ENCODE results near the gene SLC6A2.
"Not testable (repeated sequence)": the region's sequence is repeated elsewhere in the genome, so short reads cannot be mapped to it uniquely, and the experiment has no call there.

The SLC6A2 gene

DNA sequence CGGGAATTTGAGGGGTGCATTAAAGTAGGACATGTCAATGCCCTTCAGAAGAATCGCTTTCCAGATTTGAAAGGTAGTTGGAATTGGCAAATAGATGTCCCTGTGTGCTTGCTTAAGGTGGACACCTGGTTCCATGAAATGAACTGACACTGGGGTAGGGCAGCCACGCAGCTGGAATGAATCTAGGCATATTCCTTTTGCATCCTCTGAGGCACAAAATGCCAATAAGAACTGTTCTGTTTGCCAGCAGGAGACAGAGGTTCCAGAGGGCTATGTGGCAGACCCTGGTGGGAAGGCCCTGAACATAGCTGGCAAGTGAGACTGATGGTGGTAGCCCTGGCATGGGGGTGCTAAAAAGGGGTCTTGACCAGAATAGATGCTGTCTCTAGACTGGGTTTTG, 61.5 kb downstream of the SLC6A2 start:
- no peak for DNase-seq

DNA sequence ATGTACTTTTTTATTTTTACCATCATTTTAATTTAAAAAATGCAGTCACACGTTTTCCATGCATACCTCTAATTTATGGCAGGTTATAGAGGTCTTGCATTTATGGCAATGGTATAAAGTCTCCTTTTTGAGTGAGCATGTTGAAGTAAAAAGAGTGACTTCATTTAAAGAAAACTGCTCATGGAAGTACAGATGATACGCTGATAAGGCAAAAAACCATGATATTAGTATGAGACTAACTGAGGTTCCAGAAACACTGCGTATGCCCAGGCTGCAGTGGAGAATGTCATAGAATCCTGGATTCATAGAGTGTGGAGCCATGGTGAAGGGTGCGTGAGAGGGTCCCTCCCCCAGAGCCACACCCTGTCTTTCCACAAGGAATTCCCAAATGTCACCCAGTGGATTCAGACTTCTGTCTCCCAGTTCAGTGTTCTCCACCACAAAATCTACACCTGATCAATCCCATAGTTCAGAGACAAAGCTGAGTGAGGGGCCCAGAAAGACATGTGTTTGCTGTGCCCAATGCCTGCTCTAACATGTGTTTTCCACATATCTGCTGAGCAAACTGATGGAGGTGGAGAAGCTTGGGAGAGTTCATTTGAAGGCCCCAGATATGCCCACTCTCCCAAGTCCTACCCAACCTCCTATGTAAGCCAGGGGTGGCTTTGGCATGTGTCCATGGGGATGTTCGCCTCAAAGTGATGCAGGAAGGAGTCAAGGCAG, 69.4 kb downstream of the SLC6A2 start:
- DNase-seq: no peak

DNA sequence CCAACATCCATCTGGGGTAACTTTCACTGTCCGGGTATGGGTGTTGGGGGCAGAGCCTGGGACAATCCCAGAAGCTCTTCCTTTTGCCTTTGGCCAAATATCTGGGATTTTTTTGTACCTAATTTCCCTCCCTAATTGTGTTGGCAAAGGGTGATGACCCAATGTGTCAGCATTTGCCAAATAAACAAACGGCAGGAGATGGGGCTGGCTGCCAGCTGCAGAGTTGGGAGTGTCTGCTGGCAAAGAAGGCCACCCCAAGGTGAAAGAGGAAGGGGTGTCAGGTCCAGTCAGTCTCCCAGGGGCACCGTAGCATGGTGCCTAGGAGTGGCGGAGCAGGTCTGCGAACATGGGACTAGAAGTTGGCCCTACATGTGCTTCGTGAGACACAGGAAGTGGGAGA, 73.0 kb downstream of the SLC6A2 start:
- DNase-seq: no peak

DNA sequence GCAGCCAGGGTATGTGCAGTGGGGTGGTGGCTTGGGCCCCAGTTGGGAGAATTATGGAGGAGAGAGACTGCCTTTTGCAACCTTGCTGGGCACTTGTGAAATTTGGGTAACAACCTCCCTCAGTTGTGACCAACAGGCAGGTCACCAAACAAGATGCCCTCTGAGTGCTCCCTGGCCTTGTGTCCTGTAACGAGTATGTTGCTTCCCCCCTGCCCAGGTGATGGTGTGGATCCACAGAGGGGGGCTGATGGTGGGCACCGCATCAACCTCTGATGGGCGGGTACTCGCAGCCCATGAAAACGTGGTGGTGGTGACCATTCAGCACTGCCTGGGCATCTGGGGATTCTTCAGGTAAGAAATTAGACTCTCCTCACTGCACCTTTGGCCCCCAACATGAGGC, 74.3 kb downstream of the SLC6A2 start:
- no peak for DNase-seq

DNA sequence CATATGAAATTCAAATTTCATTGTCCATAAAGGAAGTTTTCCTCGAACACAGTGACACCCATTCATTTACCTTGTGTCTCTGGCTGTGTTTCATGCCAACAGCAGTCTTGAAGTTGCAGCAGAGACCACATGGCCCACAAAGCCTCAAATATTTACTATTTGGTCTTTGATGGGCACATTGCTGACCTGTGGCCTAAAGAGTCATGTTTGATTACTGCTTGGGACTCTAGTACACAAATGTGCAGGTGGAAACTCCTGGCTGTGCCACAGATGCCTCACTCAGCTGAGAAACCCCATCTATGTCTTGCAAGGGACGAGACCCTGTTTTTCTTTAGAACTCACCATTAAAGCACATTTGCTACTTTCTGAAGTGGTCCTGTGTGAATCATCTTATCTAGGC, 76.7 kb downstream of the SLC6A2 start:
- DNase-seq: no peak

DNA sequence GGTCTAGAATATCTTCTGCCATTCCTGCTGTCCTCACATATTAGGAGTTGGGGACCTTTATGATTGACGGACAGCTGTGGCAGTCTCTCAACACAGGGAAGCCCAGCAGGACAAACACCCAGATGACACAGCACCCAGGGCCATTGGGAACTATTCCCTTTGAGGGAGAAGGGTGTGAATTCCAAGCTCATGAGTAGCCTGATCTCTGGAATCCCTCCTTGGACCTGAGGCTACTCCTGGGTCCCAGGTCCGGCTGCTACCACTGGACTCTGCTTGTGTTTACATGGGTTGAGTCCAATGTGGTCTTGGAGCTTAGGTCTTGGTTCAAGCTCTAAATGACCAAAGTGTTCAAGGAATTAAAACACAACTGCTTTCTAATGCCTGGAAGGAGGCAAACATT, 78.9 kb downstream of the SLC6A2 start:
- DNase-seq: no peak

DNA sequence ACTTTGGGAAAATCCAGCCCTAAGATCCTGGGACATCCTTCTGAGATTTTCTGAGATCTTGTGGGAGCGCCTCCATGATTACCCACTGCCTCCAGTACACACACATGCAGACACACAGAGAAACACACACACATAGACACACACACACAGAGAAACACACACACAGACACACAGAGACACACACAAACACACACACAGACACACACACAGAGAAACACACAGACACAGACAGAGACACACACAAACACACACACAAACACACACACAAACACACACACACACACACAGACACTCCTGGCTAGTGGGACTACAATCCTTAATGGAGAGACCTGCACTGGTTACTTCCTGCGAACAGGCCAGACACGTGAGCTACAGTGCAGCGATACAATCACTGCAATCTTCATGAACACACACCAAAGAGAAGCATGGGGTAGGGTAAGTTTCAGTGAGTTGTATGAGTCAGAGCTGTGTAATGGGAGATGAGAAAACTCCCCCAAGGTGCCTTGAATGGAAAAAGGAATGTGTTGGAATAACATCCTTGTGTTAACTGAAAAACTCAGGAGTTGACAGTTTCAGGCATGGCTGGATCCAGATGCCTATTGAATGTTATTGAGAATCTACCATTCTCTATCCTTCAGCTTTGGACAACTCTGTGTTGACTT, 79.5 kb downstream of the SLC6A2 start:
- DNase-seq: peak; percentile 4

DNA sequence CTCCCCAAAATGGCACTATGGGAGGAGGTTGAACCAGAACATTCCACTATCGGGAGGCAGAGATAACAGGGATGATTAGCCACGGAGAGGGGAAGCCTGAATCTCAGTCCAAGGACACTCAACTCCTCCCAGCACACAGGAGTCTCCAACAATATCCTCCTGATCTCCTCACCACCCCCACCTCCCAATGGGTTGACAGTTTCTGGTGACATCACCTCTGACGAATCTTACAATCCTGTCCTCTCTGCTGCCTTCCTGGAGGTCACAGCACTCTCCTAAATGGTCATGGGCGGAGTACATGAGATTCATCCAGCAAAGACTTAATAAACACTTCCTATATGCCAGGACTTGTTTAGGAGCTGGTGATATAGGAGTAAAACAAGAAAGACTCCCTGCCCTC, 80.9 kb downstream of the SLC6A2 start:
- DNase-seq: no peak

DNA sequence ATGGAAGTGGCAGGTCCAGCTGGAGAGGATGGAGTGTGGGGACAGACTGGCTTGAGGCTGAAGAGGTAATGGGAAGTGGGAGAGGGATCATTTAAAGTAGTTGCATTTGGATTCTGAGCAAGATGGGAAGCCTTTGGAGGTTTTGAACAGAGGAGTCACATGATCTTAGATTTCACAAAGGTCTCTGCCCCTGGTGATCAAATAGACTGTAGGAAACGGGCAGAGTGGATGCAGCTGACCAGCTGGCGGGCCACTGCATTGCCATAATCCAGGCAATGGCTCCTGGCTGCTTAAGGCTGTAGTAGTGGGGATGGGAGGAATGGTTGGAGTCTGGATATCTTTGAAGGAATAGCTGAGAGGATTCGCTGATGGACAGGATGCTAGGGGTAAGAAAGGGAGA, 81.5 kb downstream of the SLC6A2 start:
- DNase-seq: no peak

DNA sequence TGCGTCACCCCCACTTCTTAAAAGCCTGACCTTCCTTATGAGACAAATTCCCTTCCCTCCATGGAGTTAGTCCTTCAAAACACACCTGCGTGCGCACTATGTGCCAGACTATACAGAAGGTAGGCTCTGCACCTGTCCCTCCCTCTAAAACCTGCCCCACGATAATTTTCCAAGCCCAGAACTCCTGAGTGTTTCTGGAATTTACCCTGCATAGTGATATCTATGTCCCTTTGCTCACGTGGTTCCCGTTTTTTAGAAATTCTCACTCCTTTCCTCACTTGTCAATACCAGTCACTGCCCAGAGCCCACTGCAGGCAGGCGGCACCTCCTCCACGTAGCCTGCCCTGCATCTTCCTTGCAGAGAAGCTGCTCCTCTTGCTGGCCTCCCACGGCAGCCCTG, 82.2 kb downstream of the SLC6A2 start:
- DNase-seq: no peak

DNA sequence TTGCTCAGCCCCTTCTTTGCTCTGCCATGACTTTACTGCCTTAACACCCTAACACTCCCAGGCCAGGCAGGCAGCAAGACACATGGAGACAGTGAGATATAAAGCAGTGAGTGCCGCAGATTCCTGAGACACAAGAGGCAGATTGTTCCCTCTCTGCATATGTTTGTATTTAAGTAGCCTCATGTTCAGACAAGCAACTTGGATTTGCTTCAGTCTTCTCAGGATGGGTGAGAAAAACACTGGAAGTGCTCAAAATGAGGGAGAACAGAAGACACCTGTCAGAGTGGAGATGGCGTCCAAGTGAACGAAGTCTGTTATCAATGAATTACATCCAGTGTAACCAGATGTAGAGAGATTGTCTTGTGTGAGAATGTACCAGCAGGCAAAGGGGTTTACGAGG, 90.3 kb downstream of the SLC6A2 start:
- DNase-seq: no peak

DNA sequence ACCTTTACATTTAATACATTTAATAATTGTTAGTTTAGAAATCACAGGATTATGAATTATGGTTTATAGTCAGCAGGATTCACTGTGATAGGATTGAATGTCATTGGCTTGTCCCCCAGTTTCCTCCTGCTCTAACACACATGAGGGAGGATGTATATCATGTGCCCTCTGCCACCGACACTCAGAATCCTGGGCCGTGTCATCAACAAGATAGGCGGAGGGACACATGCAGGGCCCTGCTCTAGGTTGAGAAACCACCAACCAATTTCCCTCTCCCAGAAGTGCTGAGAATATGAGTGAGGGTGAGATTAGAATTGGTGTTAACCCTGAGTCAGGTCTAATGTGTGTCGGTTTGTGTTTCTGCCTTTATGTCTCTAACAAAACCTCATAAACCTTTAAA, 92.0 kb downstream of the SLC6A2 start:
- no peak for DNase-seq

DNA sequence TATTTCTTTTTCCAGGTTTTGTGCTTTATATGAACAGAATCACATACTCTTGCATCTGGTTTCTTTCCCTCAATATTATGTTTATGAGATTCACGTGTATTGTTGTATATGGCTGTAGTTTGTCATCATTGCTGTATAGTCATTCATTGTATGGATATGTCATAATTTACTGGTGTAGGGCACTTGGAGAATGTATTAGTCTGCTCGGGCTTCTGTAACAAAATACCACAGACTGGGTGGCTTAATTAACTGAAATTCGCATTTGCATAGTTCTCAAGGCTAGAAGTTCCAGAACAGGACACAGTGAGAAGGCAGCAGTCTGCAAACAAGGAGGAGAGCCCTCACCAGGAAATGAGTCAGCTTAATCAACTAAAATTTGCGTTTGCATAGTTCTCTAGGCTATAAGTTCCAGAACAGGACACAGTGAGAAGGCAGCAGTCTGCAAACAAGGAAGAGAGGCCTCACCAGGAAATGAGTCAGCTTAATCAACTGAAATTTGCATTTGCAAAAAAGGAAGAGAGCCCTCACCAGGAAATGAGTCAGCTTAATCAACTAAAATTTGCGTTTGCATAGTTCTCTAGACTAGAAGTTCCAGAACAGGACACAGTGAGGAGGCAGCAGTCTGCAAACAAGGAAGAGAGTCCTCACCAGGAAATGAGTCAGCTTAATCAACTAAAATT, 96.8 kb downstream of the SLC6A2 start:
- DNase-seq: not testable (repeated sequence)

DNA sequence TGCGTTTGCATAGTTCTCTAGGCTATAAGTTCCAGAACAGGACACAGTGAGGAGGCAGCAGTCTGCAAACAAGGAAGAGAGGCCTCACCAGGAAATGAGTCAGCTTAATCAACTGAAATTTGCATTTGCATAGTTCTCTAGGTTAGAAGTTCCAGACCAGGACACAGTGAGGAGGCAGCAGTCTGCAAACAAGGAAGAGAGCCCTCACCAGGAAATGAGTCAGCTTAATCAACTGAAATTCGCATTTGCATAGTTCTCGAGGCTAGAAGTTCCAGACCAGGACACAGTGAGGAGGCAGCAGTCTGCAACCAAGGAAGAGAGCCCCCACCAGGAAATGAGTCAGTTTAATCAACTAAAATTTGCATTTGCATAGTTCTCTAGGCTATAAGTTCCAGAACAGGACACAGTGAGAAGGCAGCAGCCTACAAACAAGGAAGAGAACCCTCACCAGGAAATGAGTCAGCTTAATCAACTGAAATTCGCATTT, 97.4 kb downstream of the SLC6A2 start:
- not testable (repeated sequence) for DNase-seq
